Right lobe of liver (tissue), 6 donors: ENCODE data around the gene FGGY. TPM values are rescaled to one million over a fixed set of nuclear protein-coding genes. Genes with fewer than 3 reads are reported as not detected.

Experiments
- ATAC-seq, 4 donors: fragments of 200-7000 bp; cut with Tn5 transposase; one replicate each; pipeline ENCODE4 v1.9.1; 2020; ENCODE audit warnings: mild to moderate bottlenecking in 4 of 4, moderate library complexity in 4 of 4
- DNase-seq, 3 donors: peaks; one replicate each; pipeline ENCODE4 v3.0.0-alpha.2; 2020
- H3K27ac ChIP-seq, 3 donors: fragments of 200-600 bp; one replicate each; pipeline ENCODE4 v1.8.0; 2022
- H3K27me3 ChIP-seq, 2 donors: fragments of 200-600 bp; one replicate each; pipeline ENCODE4 v1.8.0; 2022
- H3K36me3 ChIP-seq, 4 donors: fragments of 200-600 bp; sonication (generic) in 1 of 4; one replicate each; pipeline versions ENCODE4 v1.5.1 to v1.8.0; 2017 to 2022; ENCODE audit warnings: control low read depth in 1 of 4
- H3K4me1 ChIP-seq, 4 donors: fragments of 200-600 bp; sonication (generic) in 1 of 4; one replicate each; pipeline versions ENCODE4 v1.5.1 to v1.8.0; 2017 to 2022; ENCODE audit warnings: control low read depth in 1 of 4
- H3K4me3 ChIP-seq, 3 donors: fragments of 200-600 bp; one replicate each; pipeline ENCODE4 v1.8.0; 2022
- H3K9me3 ChIP-seq, 4 donors: fragments of 200-600 bp; sonication (generic) in 1 of 4; one replicate each; pipeline versions ENCODE4 v1.5.1 to v1.8.0; 2017 to 2022; ENCODE audit warnings: control low read depth in 1 of 4
- POLR2A ChIP-seq: fragments of 450-650 bp; IDR thresholded peaks from one replicate; pipeline ENCODE4 v1.6.1; 2017; ENCODE audit warnings: antibody characterized with exemption, mild to moderate bottlenecking
- WGBS: methylation state at CpG from one replicate; pipeline ENCODE4 v1.1.6; 2018; ENCODE audit warnings: low coverage, low lambda C conversion rate; ENCODE audit not compliant: insufficient coverage; ENCODE audit errors: missing lambda C conversion rate; 5-methylcytosine and 5-hydroxymethylcytosine counted together
- intact Hi-C, 2 donors: fragments of 100-400 bp; cut with DNase I; formaldehyde crosslinking; loops; one replicate each; pipeline versions ENCODE4 v1.11.2 to v1.14.1; 2022
- total RNA-seq, 6 experiments: library from RNA; depleted of rRNA in 2 of 6; stranded (reverse); fragments of >200 nt in 2 of 6; fragmentation: NEBNext Ultra II Directional in 3 of 6; extraction: Animal tissue kit (Norgen Biotek cat#: 25700) in 3 of 6; gene quantifications; one replicate each; pipeline versions ENCODE4 v1.1.0 to v1.2.4, GENCODE V29; 2016 to 2023
- TF ChIP-seq, protein P1 (sequence below), 4 donors: fragments of 200-600 bp in 3 of 4; fragments of 450-650 bp in 1 of 4; IDR thresholded peaks; one replicate each; pipeline versions ENCODE4 v1.5.1 to v1.8.0; 2016 to 2022; ENCODE audit warnings: antibody characterized with exemption in 4 of 4, mild to moderate bottlenecking in 2 of 4
- donor health status: DM: no; HTN: yes; CAD: no.
- donor health status: DM: no; HTN: no; CAD: no.
- donor health status: DM: no; HTN: no; CAD: no.
- donor health status: DM: no; HTN: yes; CAD: no.
- donor health status: DM: no; HTN: yes; CAD: no.

Gene FGGY
- total RNA-seq, 6 experiments from 2014 or later = 45.5 to 84.2 (median 58.7) TPM

- H3K4me1 ChIP-seq = peaks cover 0 to 33% (median 7%) of the 10 kb centered on the region in 4 donors
- H3K4me3 ChIP-seq = no peak overlapping the region
- H3K27ac ChIP-seq = no peak overlapping the region
- H3K36me3 ChIP-seq = no peaks in the 10 kb centered on the region
- H3K9me3 ChIP-seq = no peaks in the 10 kb centered on the region
- ATAC-seq = no peak
- TF ChIP-seq POLR2A = no peak
- TF ChIP-seq, protein P1, sequence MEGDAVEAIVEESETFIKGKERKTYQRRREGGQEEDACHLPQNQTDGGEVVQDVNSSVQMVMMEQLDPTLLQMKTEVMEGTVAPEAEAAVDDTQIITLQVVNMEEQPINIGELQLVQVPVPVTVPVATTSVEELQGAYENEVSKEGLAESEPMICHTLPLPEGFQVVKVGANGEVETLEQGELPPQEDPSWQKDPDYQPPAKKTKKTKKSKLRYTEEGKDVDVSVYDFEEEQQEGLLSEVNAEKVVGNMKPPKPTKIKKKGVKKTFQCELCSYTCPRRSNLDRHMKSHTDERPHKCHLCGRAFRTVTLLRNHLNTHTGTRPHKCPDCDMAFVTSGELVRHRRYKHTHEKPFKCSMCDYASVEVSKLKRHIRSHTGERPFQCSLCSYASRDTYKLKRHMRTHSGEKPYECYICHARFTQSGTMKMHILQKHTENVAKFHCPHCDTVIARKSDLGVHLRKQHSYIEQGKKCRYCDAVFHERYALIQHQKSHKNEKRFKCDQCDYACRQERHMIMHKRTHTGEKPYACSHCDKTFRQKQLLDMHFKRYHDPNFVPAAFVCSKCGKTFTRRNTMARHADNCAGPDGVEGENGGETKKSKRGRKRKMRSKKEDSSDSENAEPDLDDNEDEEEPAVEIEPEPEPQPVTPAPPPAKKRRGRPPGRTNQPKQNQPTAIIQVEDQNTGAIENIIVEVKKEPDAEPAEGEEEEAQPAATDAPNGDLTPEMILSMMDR (IDR thresholded peaks at IDR 0.05) = no peak
- intact Hi-C loops = no loop called here
- no peak for DNase-seq
- 92% methylated on average over 2 of the region's 3 CpGs for WGBS
- H3K27me3 ChIP-seq = no peaks in the 10 kb centered on the region
Measured at GRCh38 chr1:59473831-59474230, 176.9 kb downstream of the FGGY start.

DNA sequence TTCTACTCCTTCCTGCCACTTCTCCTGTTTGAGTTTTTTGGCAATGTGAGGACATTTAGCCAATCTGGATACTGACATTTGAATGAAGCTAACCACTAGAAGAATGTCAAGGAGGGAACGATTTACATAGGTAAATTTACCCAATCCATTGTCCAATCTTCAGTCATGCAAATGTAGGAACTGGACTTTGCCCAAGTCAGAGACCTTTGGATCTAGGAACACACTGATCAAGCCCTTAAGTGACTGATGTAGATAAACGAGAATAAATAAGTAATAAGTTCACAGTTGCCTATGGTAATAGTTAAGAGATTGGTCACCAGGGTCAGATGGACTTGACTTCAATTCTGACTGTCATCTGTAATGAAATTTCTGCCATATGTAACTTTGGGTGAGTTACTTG is 177.6 kb downstream of the FGGY start:
- no peak overlapping the region for H3K27ac ChIP-seq
- H3K4me1 ChIP-seq = peaks cover 0 to 39% (median 8%) of the 10 kb centered on the region in 4 donors
- DNase-seq = no peak
- ATAC-seq = no peak
- no peaks in the 10 kb centered on the region for H3K9me3 ChIP-seq
- no peaks in the 10 kb centered on the region for H3K36me3 ChIP-seq
- H3K4me3 ChIP-seq = no peak overlapping the region
- TF ChIP-seq, protein P1 (IDR thresholded peaks at IDR 0.05) = no peak
- intact Hi-C loops = no loop called here
- H3K27me3 ChIP-seq = no peaks in the 10 kb centered on the region
- 54% methylated on average over 2 of the region's 2 CpGs for WGBS

GRCh38 chr1:59475737-59476136 is 178.8 kb downstream of the FGGY start:
- intact Hi-C loops = no loop called here
- no peak overlapping the region for H3K4me3 ChIP-seq
- no peaks in the 10 kb centered on the region for H3K36me3 ChIP-seq
- no peaks in the 10 kb centered on the region for H3K27me3 ChIP-seq
- H3K27ac ChIP-seq = peak overlapping the region in 1 of 3 donors; percentile 17
- no peak for DNase-seq
- ATAC-seq = no peak
- TF ChIP-seq, protein P1 (IDR thresholded peaks at IDR 0.05) = no peak
- TF ChIP-seq POLR2A = no peak
- H3K9me3 ChIP-seq = no peaks in the 10 kb centered on the region
- H3K4me1 ChIP-seq = peaks cover 0 to 50% (median 14%) of the 10 kb centered on the region in 4 donors
- 96% methylated on average over 3 of the region's 4 CpGs for WGBS

GRCh38 chr1:59477286-59477685 is 180.4 kb downstream of the FGGY start:
- WGBS = 87% methylated on average over 5 of the region's 6 CpGs
- no peak for TF ChIP-seq POLR2A
- TF ChIP-seq, protein P1 (IDR thresholded peaks at IDR 0.05) = no peak
- no peak for ATAC-seq
- H3K36me3 ChIP-seq = no peaks in the 10 kb centered on the region
- H3K4me3 ChIP-seq = no peak overlapping the region
- peaks cover 0 to 64% (median 17%) of the 10 kb centered on the region in 4 donors for H3K4me1 ChIP-seq
- H3K9me3 ChIP-seq = no peaks in the 10 kb centered on the region
- H3K27ac ChIP-seq = peak overlapping the region in 2 of 3 donors; percentile 50 to 91
- intact Hi-C loops = no loop called here
- H3K27me3 ChIP-seq = no peaks in the 10 kb centered on the region
- DNase-seq = no peak

DNA sequence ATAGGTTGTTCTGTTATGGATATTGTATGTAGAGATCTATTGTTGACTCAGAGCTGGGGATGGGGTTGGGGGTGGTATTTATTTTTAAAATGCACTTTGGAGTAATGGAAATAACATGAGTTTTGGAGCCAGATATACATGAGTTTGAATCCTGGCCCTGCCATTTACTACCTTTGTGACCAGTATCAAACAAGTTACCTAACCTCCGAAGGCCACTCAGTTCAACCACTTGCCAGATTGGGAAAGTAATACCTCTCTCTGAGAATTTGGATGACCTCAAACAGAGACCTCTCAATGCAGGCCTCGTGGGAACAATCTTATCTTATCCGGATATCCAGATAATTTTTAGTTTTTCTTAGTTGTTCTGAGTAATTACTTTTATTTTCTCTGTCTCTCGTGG is 181.0 kb downstream of the FGGY start:
- WGBS = 27% methylated on average over 4 of the region's 4 CpGs
- DNase-seq = peak in 1 of 3 donors; percentile 57
- H3K27ac ChIP-seq = peak overlapping the region; percentile 6 to 91 (median 56)
- TF ChIP-seq, protein P1 (IDR thresholded peaks at IDR 0.05) = no peak
- TF ChIP-seq POLR2A = no peak
- H3K27me3 ChIP-seq = no peaks in the 10 kb centered on the region
- intact Hi-C loops = no loop called here
- H3K36me3 ChIP-seq = no peaks in the 10 kb centered on the region
- peaks cover 0 to 65% (median 17%) of the 10 kb centered on the region in 4 donors for H3K4me1 ChIP-seq
- no peak overlapping the region for H3K4me3 ChIP-seq
- H3K9me3 ChIP-seq = no peaks in the 10 kb centered on the region
- peak; percentile 67 to 76 (median 72) for ATAC-seq
